K562 (cell line): Measurements from ENCODE around the gene ST6GAL1. TPM values are rescaled to one million over a fixed set of nuclear protein-coding genes. Genes with fewer than 3 reads are reported as not detected.

Experiments used
- ATAC-seq: fragments of 200-7000 bp; cut with Tn5 transposase; 3 replicates; pipeline ENCODE4 v1.9.1; 2020; ENCODE audit warnings: moderate library complexity
- BruUV-seq: library from RNA; stranded (reverse); fragments of 400-500 nt; replicated peaks from 2 replicates; lab custom pipeline; 2021; lab: Mats Ljungman, UMichigan
- CTCF ChIA-PET: fragments of 300-600 bp; formaldehyde crosslinking; extraction: SDS; loops from one replicate; lab custom pipeline; 2021; ENCODE audit warnings: low intra/inter-chr PET ratio; lab: Yijun Ruan, JAX
- POLR2A ChIA-PET: fragments of 300-600, 350-650 bp; sonication (Branson Sonifier 250); formaldehyde crosslinking; extraction: SDS; loops from one replicate; lab custom pipeline; 2021; ENCODE audit warnings: antibody characterized with exemption, inconsistent platforms; lab: Yijun Ruan, JAX
- DNase-seq, 4 experiments: peaks; one replicate each; pipeline versions ENCODE4 v3.0.0 to v3.0.0-alpha.2; 2011 to 2018; ENCODE audit warnings: low spot score in 3 of 4, mixed read lengths in 3 of 4; ENCODE audit errors: extremely low read depth in 1 of 4
- FAIRE-seq: peaks from 2 replicates; lab custom pipeline; 2011; peaks lifted over from hg19 to GRCh38; lab: Jason Lieb, UNC
- H2AFZ ChIP-seq: 2 replicates; pipeline ENCODE4 v1.6.0; 2011; ENCODE audit warnings: low read depth, low read length, control low read depth, inconsistent platforms
- H3K27ac ChIP-seq: fragments of 200-600 bp; 3 replicates; pipeline ENCODE4 v1.8.0; 2011; ENCODE audit warnings: low read depth, mild to moderate bottlenecking, control low read depth, inconsistent platforms, low read length, moderate library complexity, mixed read lengths; ENCODE audit errors: extremely low read depth
- H3K27me3 ChIP-seq, 2 experiments: fragments of 300-600 bp in 1 of 2; 2 replicates in 1 of 2; 3 replicates in 1 of 2; pipeline versions ENCODE4 v1.6.0 to v1.8.0; 2011; ENCODE audit warnings: inconsistent platforms in 2 of 2, low read length in 2 of 2, mild to moderate bottlenecking in 1 of 2, mixed read lengths in 1 of 2, moderate library complexity in 1 of 2; ENCODE audit not compliant: control insufficient read depth in 2 of 2, insufficient read depth in 2 of 2
- H3K36me3 ChIP-seq: fragments of 300-600 bp; 3 replicates; pipeline ENCODE4 v1.8.0; 2011; ENCODE audit warnings: mild to moderate bottlenecking, low read length, inconsistent platforms; ENCODE audit not compliant: control insufficient read depth, insufficient read depth
- H3K4me1 ChIP-seq, 2 experiments: fragments of 200-600 bp in 1 of 2; replicated peaks in 1 of 2; 2 replicates in 1 of 2; 3 replicates in 1 of 2; pipeline versions ENCODE4 v1.5.1 to v1.8.0; 2011; ENCODE audit warnings: inconsistent platforms in 2 of 2, low read length in 2 of 2, mild to moderate bottlenecking in 1 of 2, mixed read lengths in 1 of 2, moderate library complexity in 1 of 2; ENCODE audit not compliant: control insufficient read depth in 2 of 2, insufficient read depth in 2 of 2
- H3K4me2 ChIP-seq: 2 replicates; pipeline ENCODE4 v1.6.1; 2011; ENCODE audit warnings: low read length, control low read depth, inconsistent platforms, mixed read lengths; ENCODE audit not compliant: insufficient read depth
- H3K4me3 ChIP-seq: fragments of 200-600 bp; sonication (generic), shearing (Covaris generic); 2 replicates; pipeline ENCODE4 v1.5.1; 2016; ENCODE audit warnings: control low read depth, inconsistent platforms
- H3K79me2 ChIP-seq: fragments of 200-600 bp; 3 replicates; pipeline ENCODE4 v1.8.0; 2011; ENCODE audit warnings: low read length, inconsistent platforms; ENCODE audit not compliant: control insufficient read depth, insufficient read depth
- H3K9ac ChIP-seq, 2 experiments: 2 replicates each; pipeline versions ENCODE4 v1.6.0 to v1.6.1; 2011; ENCODE audit warnings: low read depth in 2 of 2, low read length in 2 of 2, control low read depth in 1 of 2, inconsistent platforms in 1 of 2, mild to moderate bottlenecking in 1 of 2, mixed read lengths in 1 of 2; ENCODE audit not compliant: insufficient read depth in 1 of 2
- H3K9me1 ChIP-seq: one replicate; pipeline ENCODE4 v1.6.0; 2011; ENCODE audit warnings: inconsistent platforms, mild to moderate bottlenecking, low read length, moderate library complexity; ENCODE audit not compliant: control insufficient read depth, insufficient read depth
- H3K9me3 ChIP-seq: replicated peaks from 2 replicates; pipeline ENCODE4 v1.5.1; 2011; ENCODE audit warnings: low read depth, low read length, inconsistent platforms; ENCODE audit not compliant: control insufficient read depth, insufficient read depth
- H4K20me1 ChIP-seq: replicated peaks from 2 replicates; pipeline ENCODE4 v1.6.1; 2011; ENCODE audit warnings: low read length, inconsistent platforms, mixed read lengths; ENCODE audit not compliant: control insufficient read depth, insufficient read depth
- ARHGAP35 ChIP-seq: fragments of 450-650 bp; IDR thresholded peaks from 2 replicates; pipeline ENCODE4 v1.6.1; 2018; ENCODE audit not compliant: partially characterized antibody
- E2F6 ChIP-seq, 2 experiments: IDR thresholded peaks; 2 replicates each; pipeline ENCODE4 v1.6.1; 2011; ENCODE audit warnings: borderline replicate concordance in 1 of 2, control low read depth in 1 of 2, low read depth in 1 of 2, low read length in 1 of 2, mild to moderate bottlenecking in 1 of 2, mixed read lengths in 1 of 2, moderate library complexity in 1 of 2; ENCODE audit not compliant: insufficient read depth in 1 of 2, insufficient read length in 1 of 2, poor library complexity in 1 of 2, severe bottlenecking in 1 of 2; ENCODE audit errors: extremely low read depth in 1 of 2
- HMG20B ChIP-seq: fragments of 250-450 bp; sonication (Bioruptor Pico); IDR thresholded peaks from 2 replicates; pipeline ENCODE4 v1.5.0; 2021; ENCODE audit warnings: mild to moderate bottlenecking
- HOMEZ ChIP-seq: fragments of 250-450 bp; sonication (Bioruptor Pico); IDR thresholded peaks from 2 replicates; pipeline ENCODE4 v1.4.0; 2020; ENCODE audit warnings: mild to moderate bottlenecking, moderate library complexity
- MEF2A ChIP-seq: IDR thresholded peaks from 2 replicates; pipeline ENCODE4 v1.6.1; 2011; ENCODE audit warnings: low read depth, mild to moderate bottlenecking, low read length, moderate library complexity; ENCODE audit not compliant: control insufficient read depth
- MTA2 ChIP-seq: fragments of 450-650 bp; IDR thresholded peaks from 2 replicates; pipeline ENCODE4 v1.6.1; 2016; ENCODE audit warnings: low read depth
- PRMT5 ChIP-seq: sonication (generic); formaldehyde crosslinking; IDR thresholded peaks from 2 replicates; pipeline ENCODE4 v1.5.0; 2020; ENCODE audit warnings: missing genetic modification reagents
- PTRF ChIP-seq: fragments of 450-650 bp; IDR thresholded peaks from 2 replicates; pipeline ENCODE4 v1.6.1; 2016; ENCODE audit warnings: mild to moderate bottlenecking, missing genetic modification characterization, missing compliant biosample characterization
- PTTG1 ChIP-seq: fragments of 450-650 bp; IDR thresholded peaks from 2 replicates; pipeline ENCODE4 v1.6.1; 2016; ENCODE audit warnings: low read depth, mild to moderate bottlenecking, missing genetic modification characterization, missing compliant biosample characterization
- RFX1 ChIP-seq: fragments of 450-650 bp; IDR thresholded peaks from 2 replicates; pipeline ENCODE4 v1.6.1; 2016; ENCODE audit warnings: mild to moderate bottlenecking, moderate library complexity
- RFX5 ChIP-seq: IDR thresholded peaks from 2 replicates; pipeline ENCODE4 v1.6.1; 2011; ENCODE audit warnings: low read depth, mild to moderate bottlenecking, improper control_type of control experiment, low read length
- ZBED1 ChIP-seq: IDR thresholded peaks from 2 replicates; pipeline ENCODE4 v1.6.1; 2014
- ZBTB34 ChIP-seq: fragments of 250-450 bp; sonication (Bioruptor Pico); IDR thresholded peaks from 2 replicates; pipeline ENCODE4 v1.8.0; 2021; ENCODE audit warnings: mild to moderate bottlenecking, moderate library complexity
- ZNF280B ChIP-seq: fragments of 250-450 bp; sonication (Bioruptor Pico); IDR thresholded peaks from 2 replicates; pipeline ENCODE4 v1.5.1; 2021; ENCODE audit warnings: mild to moderate bottlenecking
- ZNF3 ChIP-seq: fragments of 250-450 bp; sonication (Bioruptor Pico); IDR thresholded peaks from 2 replicates; pipeline ENCODE4 v1.5.0; 2021; ENCODE audit warnings: mild to moderate bottlenecking, moderate library complexity
- ZNF316 ChIP-seq: fragments of 450-650 bp; IDR thresholded peaks from 2 replicates; pipeline ENCODE4 v1.6.1; 2016
- WGBS: fragments of 100-300 bp; shearing (Covaris generic); methylation state at CpG from one replicate; pipeline ENCODE4 v1.1.6; 2016; ENCODE audit warnings: low coverage, mixed read lengths; ENCODE audit not compliant: insufficient coverage; ENCODE audit errors: missing lambda C conversion rate; 5-methylcytosine and 5-hydroxymethylcytosine counted together
- in situ Hi-C: fragments of 300-500 bp; cut with MboI; formaldehyde crosslinking; loops from 4 replicates; pipeline ENCODE4 v1.15.0; 2018; ENCODE audit warnings: inconsistent platforms, mixed read lengths
- intact Hi-C: fragments of 100-400 bp; cut with micrococcal nuclease; formaldehyde crosslinking; loops from 2 replicates; pipeline ENCODE4 v1.14.2; 2022
- polyA plus RNA-seq, 8 experiments: library from polyadenylated mRNA; depleted of rRNA in 4 of 8; stranded (reverse) in 5 of 8; unstranded in 3 of 8; fragments of >200 nt; fragmentation: Nextera tagmentation in 2 of 8; fragmentation: Illumina TruSeq in 1 of 8; extraction: Ambion mirVana in 2 of 8; extraction: Trizol in 1 of 8; gene quantifications; 2 replicates each; pipeline versions ENCODE4 v1.2.1 to v1.2.3, GENCODE V29; 2011 to 2014; ENCODE audit warnings: inconsistent platforms in 1 of 8, missing spikeins in 1 of 8
- total RNA-seq, 7 experiments: library from RNA; depleted of rRNA in 6 of 7; stranded (reverse); fragments of >200 nt in 6 of 7; fragmentation: Illumina TruSeq in 2 of 7; extraction: Trizol in 2 of 7; gene quantifications; 2 replicates each; pipeline versions ENCODE4 v1.2.1 to v1.2.3, GENCODE V29; 2011 to 2021; ENCODE audit warnings: low replicate concordance in 1 of 7

Gene ST6GAL1
- total and polyA plus RNA-seq, 9 of the 15 experiments (the other 6 are each of a cell fraction or from before 2014, with no cell fraction given): 31.9 to 145 (median 71.0) TPM

GRCh38 chr3:187068787-187069186 lies 138.5 kb downstream of the ST6GAL1 start:
- no TSS peak for BruUV-seq
- DNase-seq: no peak
- ChIA-PET CTCF (no interaction called here), POLR2A (interaction anchor here (0.9 to 1.0 kb wide), 2 partner anchors 10 to 12 kb away, joined by 3 read pairs; no protein-coding TSS in a partner anchor)
- H3K79me2 ChIP-seq: no peaks in the 10 kb centered on the region
- peaks cover 76% of the 10 kb centered on the region for H3K36me3 ChIP-seq
- in situ Hi-C loops (no loop called here), intact Hi-C loops (no loop called here)
- no peak overlapping the region for H3K9ac ChIP-seq
- no peak for TF ChIP-seq ZBED1
- no peak for TF ChIP-seq RFX1
- no peak for TF ChIP-seq HMG20B (CRISPR knock-in tag)
- TF ChIP-seq MTA2: no peak
- TF ChIP-seq ZBTB34: no peak
- no peak for TF ChIP-seq MEF2A
- TF ChIP-seq ARHGAP35: no peak
- TF ChIP-seq PRMT5: no peak
- TF ChIP-seq ZNF280B: no peak
- TF ChIP-seq ZNF316: no peak
- no peak for TF ChIP-seq E2F6 (IDR thresholded peaks at IDR 0.05; ENCODE audit: borderline replicate concordance in 1 of 2, extremely low read depth in 1 of 2, insufficient read depth in 1 of 2, insufficient read length in 1 of 2, low read depth in 1 of 2, low read length in 1 of 2, poor library complexity in 1 of 2, severe bottlenecking in 1 of 2)
- TF ChIP-seq HOMEZ (CRISPR knock-in tag): no peak
- TF ChIP-seq PTTG1: no peak
- no peak for TF ChIP-seq RFX5
- TF ChIP-seq ZNF3 (CRISPR knock-in tag): no peak
- TF ChIP-seq PTRF (tag): no peak
- no peak overlapping the region; the same call in 2 of the 3 replicates for H3K27ac ChIP-seq
- 0 out of 2 replicates have a peak, but pooled peaks cover 3% of the 10 kb centered on the region for H4K20me1 ChIP-seq
- WGBS: 89% methylated on average over 2 of the region's 5 CpGs
- H3K27me3 ChIP-seq: no peaks in the 10 kb centered on the region
- no peaks in the 10 kb centered on the region for H3K9me3 ChIP-seq
- no peak for FAIRE-seq
- H3K4me3 ChIP-seq: no peak overlapping the region
- H3K4me1 ChIP-seq: peaks cover 3 to 8% of the 10 kb centered on the region in 2 experiments; a peak in 4 of 5 replicates
- H3K9me1 ChIP-seq: no peaks in the 10 kb centered on the region
- H2AFZ ChIP-seq: no peak overlapping the region
- H3K4me2 ChIP-seq: no peak overlapping the region
- no peak for ATAC-seq
